CD14-positive monocyte (primary cell): ENCODE results near the gene CYFIP2. TPM values are rescaled to one million over a fixed set of nuclear protein-coding genes. Genes with fewer than 3 reads are reported as not detected.

Experiments
- DNase-seq, 3 donors: peaks; one replicate each; pipeline ENCODE4 v3.0.0-alpha.2; 2011 to 2022
- H2AFZ ChIP-seq: 2 replicates; pipeline ENCODE4 v1.6.0; 2012; ENCODE audit warnings: mild to moderate bottlenecking, low read depth, low read length, inconsistent platforms; ENCODE audit not compliant: insufficient read depth, poor library complexity, severe bottlenecking
- H3K27ac ChIP-seq, 2 donors: 1 replicate in 1 of 2; 2 replicates in 1 of 2; pipeline ENCODE4 v1.5.1; 2012 to 2013; ENCODE audit warnings: low read length in 2 of 2, control low read depth in 1 of 2, inconsistent platforms in 1 of 2, low read depth in 1 of 2, mild to moderate bottlenecking in 1 of 2
- H3K27me3 ChIP-seq, 2 donors: one replicate each; pipeline versions ENCODE4 v1.6.0 to v1.6.1; 2011 to 2013; ENCODE audit warnings: low read length in 2 of 2; ENCODE audit not compliant: control insufficient read depth in 2 of 2, insufficient read depth in 2 of 2
- H3K36me3 ChIP-seq, 2 donors: replicated peaks in 1 of 2; 1 replicate in 1 of 2; 2 replicates in 1 of 2; pipeline versions ENCODE4 v1.5.1 to v1.6.1; 2012 to 2013; ENCODE audit warnings: low read length in 2 of 2, control low read depth in 1 of 2, inconsistent platforms in 1 of 2, mild to moderate bottlenecking in 1 of 2; ENCODE audit not compliant: insufficient read depth in 2 of 2, control insufficient read depth in 1 of 2
- H3K4me1 ChIP-seq, 2 donors: 1 replicate in 1 of 2; 2 replicates in 1 of 2; pipeline versions ENCODE4 v1.5.1 to v1.6.1; 2012 to 2013; ENCODE audit warnings: low read length in 2 of 2, control low read depth in 1 of 2, inconsistent platforms in 1 of 2, mild to moderate bottlenecking in 1 of 2, moderate library complexity in 1 of 2; ENCODE audit not compliant: insufficient read depth in 2 of 2, control insufficient read depth in 1 of 2
- H3K4me2 ChIP-seq: replicated peaks from 2 replicates; pipeline ENCODE3; 2012; ENCODE audit warnings: low read length, moderate library complexity, mild to moderate bottlenecking; ENCODE audit not compliant: poor library complexity, severe bottlenecking; ENCODE audit errors: extremely low read depth
- H3K4me3 ChIP-seq, 3 experiments: fragments of 200-600 bp in 1 of 3; sonication (generic) in 1 of 3; replicated peaks in 1 of 3; 1 replicate in 2 of 3; 2 replicates in 1 of 3; pipeline ENCODE4 v1.5.1; 2011 to 2013; ENCODE audit warnings: low read length in 3 of 3, mild to moderate bottlenecking in 3 of 3, control low read depth in 2 of 3, low read depth in 2 of 3, inconsistent platforms in 1 of 3, moderate library complexity in 1 of 3
- H3K79me2 ChIP-seq: 2 replicates; pipeline ENCODE4 v1.6.0; 2012; ENCODE audit warnings: mild to moderate bottlenecking, control low read depth, inconsistent platforms, low read length, moderate library complexity; ENCODE audit not compliant: insufficient read depth
- H3K9ac ChIP-seq: 2 replicates; pipeline ENCODE4 v1.6.0; 2017; ENCODE audit warnings: low read length, mild to moderate bottlenecking; ENCODE audit not compliant: insufficient read depth, poor library complexity, severe bottlenecking
- H3K9me3 ChIP-seq, 2 donors: replicated peaks in 1 of 2; 1 replicate in 1 of 2; 2 replicates in 1 of 2; pipeline versions ENCODE4 v1.5.1 to v1.6.1; 2012 to 2013; ENCODE audit warnings: low read length in 2 of 2, control low read depth in 1 of 2; ENCODE audit not compliant: control insufficient read depth in 1 of 2, insufficient read depth in 1 of 2
- H4K20me1 ChIP-seq: 2 replicates; pipeline ENCODE4 v1.6.0; 2012; ENCODE audit warnings: mild to moderate bottlenecking, low read length, control low read depth, moderate library complexity; ENCODE audit not compliant: insufficient read depth
- H3K27ac Mint-ChIP-seq, 7 donors: one replicate each; pipeline ENCODE4 v1.8.0; 2020; ENCODE audit warnings: mild to moderate bottlenecking in 7 of 7, mixed read lengths in 7 of 7, moderate library complexity in 6 of 7, inconsistent platforms in 2 of 7
- H3K27me3 Mint-ChIP-seq, 3 donors: one replicate each; pipeline ENCODE4 v1.8.0; 2021 to 2022; ENCODE audit warnings: low read depth in 3 of 3, mild to moderate bottlenecking in 3 of 3, mixed read lengths in 3 of 3, moderate library complexity in 3 of 3, inconsistent platforms in 1 of 3
- H3K36me3 Mint-ChIP-seq, 2 donors: one replicate each; pipeline ENCODE4 v1.8.0; 2020; ENCODE audit warnings: mixed read lengths in 2 of 2, inconsistent platforms in 1 of 2, mild to moderate bottlenecking in 1 of 2
- H3K4me1 Mint-ChIP-seq: one replicate; pipeline ENCODE4 v1.8.0; 2020; ENCODE audit warnings: mild to moderate bottlenecking, mixed read lengths
- H3K4me3 Mint-ChIP-seq, 2 donors: one replicate each; pipeline ENCODE4 v1.8.0; 2020; ENCODE audit warnings: mild to moderate bottlenecking in 2 of 2, mixed read lengths in 2 of 2, moderate library complexity in 1 of 2
- H3K9me3 Mint-ChIP-seq, 7 donors: one replicate each; pipeline ENCODE4 v1.8.0; 2020 to 2022; ENCODE audit warnings: mixed read lengths in 7 of 7, mild to moderate bottlenecking in 6 of 7, moderate library complexity in 6 of 7, inconsistent platforms in 2 of 7
- WGBS: methylation state at CpG from one replicate; pipeline ENCODE4 v1.1.5; 2013; ENCODE audit warnings: missing lambda C conversion rate; ENCODE audit not compliant: insufficient coverage; 5-methylcytosine and 5-hydroxymethylcytosine counted together
- intact Hi-C, 2 donors: fragments of 100-400 bp; cut with micrococcal nuclease; formaldehyde crosslinking; loops; one replicate each; pipeline versions ENCODE4 v1.15.0 to v1.15.1; 2023
- polyA minus RNA-seq: library from RNA; depleted of rRNA, polyadenylated mRNA; stranded (reverse); fragments of >200 nt; gene quantifications from 2 replicates; pipeline ENCODE4 v1.2.3, GENCODE V29; 2012
- polyA plus RNA-seq, 3 donors: library from polyadenylated mRNA; depleted of rRNA in 1 of 3; unstranded in 2 of 3; stranded (reverse) in 1 of 3; fragments of 300-500 nt in 2 of 3; fragments of >200 nt in 1 of 3; fragmentation: Illumina TruSeq in 2 of 3; gene quantifications; 1 replicate in 2 of 3; 2 replicates in 1 of 3; pipeline ENCODE4 v1.2.3, GENCODE V29; 2012 to 2021
- total RNA-seq, 12 experiments: library from RNA in 1 of 12; stranded (reverse) in 1 of 12; fragments of 120-200 nt in 1 of 12; gene quantifications; one replicate each; pipeline ENCODE4 v1.2.4 and lab custom pipeline; 2013 to 2026; ENCODE audit warnings: mixed read lengths in 6 of 12, inconsistent platforms in 1 of 12
- TF ChIP-seq, protein P1 (sequence below): fragments of 200-600 bp; IDR thresholded peaks from one replicate; pipeline ENCODE4 v1.8.0; 2022; ENCODE audit warnings: antibody characterized with exemption, mild to moderate bottlenecking

CYFIP2 gene
- 33.3 TPM for total RNA-seq (2013)
- 10 to 100 TPM; 33.6 to 45.6 (median 36.0) TPM for polyA plus RNA-seq
- polyA minus RNA-seq, result 61.0 and 62.2 TPM in 2 replicates
- total RNA-seq (lab: John Stamatoyannopoulos, UW), result 5.4 to 54.5 (median 39.8) reads per million in 11 experiments

DNA sequence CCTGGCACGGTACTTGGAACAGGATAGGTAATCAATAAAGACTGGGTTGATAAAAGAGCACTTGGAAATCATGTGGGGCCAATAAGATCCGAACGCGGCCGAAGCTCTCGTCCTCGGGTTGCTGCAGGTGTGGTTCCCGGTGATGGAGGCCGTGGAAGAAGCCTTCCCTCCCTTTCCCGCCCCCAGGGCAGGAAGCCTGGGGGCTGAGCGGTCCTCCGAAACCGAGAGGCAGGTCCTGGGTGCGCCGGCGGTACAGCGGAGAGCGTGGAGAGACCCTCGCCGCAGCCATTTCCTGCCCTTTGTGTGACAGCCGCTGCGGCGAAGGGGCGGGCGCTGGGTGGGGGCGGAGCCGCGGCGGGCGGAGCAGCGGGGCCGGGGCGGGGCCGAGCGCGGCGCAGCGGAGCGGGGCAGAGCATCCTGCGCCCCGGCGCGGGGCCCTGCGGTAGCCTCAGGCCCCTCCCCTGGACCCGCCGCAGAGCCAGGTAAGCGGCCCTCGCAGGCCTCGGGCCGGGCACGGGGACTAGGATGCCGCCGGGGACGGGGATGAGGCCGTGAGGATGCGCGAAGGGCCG lies at the start of gene CYFIP2:
Gene CYFIP2 (plus strand): TSS at position 410 of the 572 bp plus-strand sequence. CDS start 19,239 bp downstream, outside the sequence.
- Histone ChIP-seq H3K36me3 (no peaks in the 10 kb centered on the region), H3K27me3 (no peaks in the 10 kb centered on the region), H3K79me2 (peaks cover 29% of the 10 kb centered on the region), H3K4me2 (peak within 1 kb of the TSS; percentile 87), H4K20me1 (no peaks in the 10 kb centered on the region), H3K27ac (peak within 1 kb of the TSS in 1 of 2 donors; percentile 71), H3K9me3 (no peaks in the 10 kb centered on the region), H3K4me1 (peaks cover 51 to 65% of the 10 kb centered on the region in 2 donors), H2AFZ (peak within 1 kb of the TSS; percentile 91), H3K4me3 (peak within 1 kb of the TSS; percentile 76 to 82 (median 78)), H3K9ac (peak within 1 kb of the TSS; percentile 68)
- peak within 1 kb of the TSS in 6 of 7 donors; percentile 74 to 94 (median 84) for H3K27ac Mint-ChIP-seq
- peak within 1 kb of the TSS; percentile 91 to 92 for H3K4me3 Mint-ChIP-seq
- 0% methylated on average over 57 of the region's 58 CpGs for WGBS
- peaks cover 0 to 2% (median 0%) of the 10 kb centered on the region in 7 donors for H3K9me3 Mint-ChIP-seq
- peaks cover 58% of the 10 kb centered on the region for H3K4me1 Mint-ChIP-seq
- TF ChIP-seq, protein P1, sequence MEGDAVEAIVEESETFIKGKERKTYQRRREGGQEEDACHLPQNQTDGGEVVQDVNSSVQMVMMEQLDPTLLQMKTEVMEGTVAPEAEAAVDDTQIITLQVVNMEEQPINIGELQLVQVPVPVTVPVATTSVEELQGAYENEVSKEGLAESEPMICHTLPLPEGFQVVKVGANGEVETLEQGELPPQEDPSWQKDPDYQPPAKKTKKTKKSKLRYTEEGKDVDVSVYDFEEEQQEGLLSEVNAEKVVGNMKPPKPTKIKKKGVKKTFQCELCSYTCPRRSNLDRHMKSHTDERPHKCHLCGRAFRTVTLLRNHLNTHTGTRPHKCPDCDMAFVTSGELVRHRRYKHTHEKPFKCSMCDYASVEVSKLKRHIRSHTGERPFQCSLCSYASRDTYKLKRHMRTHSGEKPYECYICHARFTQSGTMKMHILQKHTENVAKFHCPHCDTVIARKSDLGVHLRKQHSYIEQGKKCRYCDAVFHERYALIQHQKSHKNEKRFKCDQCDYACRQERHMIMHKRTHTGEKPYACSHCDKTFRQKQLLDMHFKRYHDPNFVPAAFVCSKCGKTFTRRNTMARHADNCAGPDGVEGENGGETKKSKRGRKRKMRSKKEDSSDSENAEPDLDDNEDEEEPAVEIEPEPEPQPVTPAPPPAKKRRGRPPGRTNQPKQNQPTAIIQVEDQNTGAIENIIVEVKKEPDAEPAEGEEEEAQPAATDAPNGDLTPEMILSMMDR, result no peak
- DNase-seq, result peak in 2 of 3 donors; percentile 42 to 44
- intact Hi-C loops, result no loop called here
- peaks cover 5 to 13% (median 7%) of the 10 kb centered on the region in 3 donors for H3K27me3 Mint-ChIP-seq
- H3K36me3 Mint-ChIP-seq, result peaks cover 4 to 16% of the 10 kb centered on the region in 2 donors

DNA sequence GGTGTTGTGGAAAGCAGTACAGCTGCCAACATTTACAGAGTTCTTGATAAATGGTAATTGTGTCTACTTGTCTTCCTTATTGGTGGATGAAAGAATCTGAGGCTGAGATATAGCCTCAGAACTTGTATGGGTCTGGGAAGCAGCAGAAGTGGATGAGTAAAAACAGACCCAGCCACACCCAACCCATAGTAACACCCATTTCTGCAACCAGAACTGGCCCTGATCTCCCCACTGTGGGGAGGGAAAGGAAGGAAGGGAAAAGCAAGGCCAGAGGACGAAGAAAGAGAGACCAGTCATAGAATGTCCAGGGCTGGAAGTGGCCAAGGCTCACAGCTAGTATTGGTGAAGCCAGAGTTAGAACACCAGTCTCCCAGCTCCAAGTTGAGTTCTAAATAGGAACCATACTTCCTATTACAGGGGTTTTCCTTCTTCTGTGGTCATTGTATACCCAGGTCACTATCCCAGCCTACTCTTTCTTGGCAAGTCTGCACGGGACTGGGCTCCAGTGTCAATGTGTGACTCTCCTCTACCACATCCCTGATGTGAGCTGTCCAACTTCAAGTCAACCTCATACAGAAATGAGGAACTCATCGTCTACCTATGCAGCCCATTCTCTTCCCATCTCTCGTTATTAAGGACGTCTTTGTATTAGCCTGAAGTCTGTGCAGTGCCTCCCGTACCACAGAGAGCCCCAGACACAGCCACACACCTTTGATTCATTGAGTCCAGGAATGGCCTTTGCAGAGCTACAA lies 49.4 kb upstream of the CYFIP2 start:
- H3K4me3 Mint-ChIP-seq, result no peak overlapping the region
- DNase-seq, result no peak
- H3K9me3 Mint-ChIP-seq, result peaks cover 0 to 2% (median 0%) of the 10 kb centered on the region in 7 donors
- Histone ChIP-seq H3K79me2 (no peaks in the 10 kb centered on the region), H3K36me3 (no peaks in the 10 kb centered on the region), H3K27ac (no peak overlapping the region), H3K27me3 (no peaks in the 10 kb centered on the region), H4K20me1 (no peaks in the 10 kb centered on the region), H2AFZ (no peak overlapping the region), H3K9me3 (no peaks in the 10 kb centered on the region), H3K4me1 (no peaks in the 10 kb centered on the region), H3K4me3 (no peak overlapping the region), H3K9ac (no peak overlapping the region), H3K4me2 (no peak overlapping the region)
- 84% methylated on average over 2 of the region's 6 CpGs for whole genome bisulfite sequencing
- no peak overlapping the region for H3K27ac Mint-ChIP-seq
- intact Hi-C loops, result no loop called here
- H3K4me1 Mint-ChIP-seq, result peaks cover 2% of the 10 kb centered on the region
- no peaks in the 10 kb centered on the region for H3K36me3 Mint-ChIP-seq
- H3K27me3 Mint-ChIP-seq, result no peaks in the 10 kb centered on the region
- TF ChIP-seq, protein P1, result no peak
